GM21528 (cell line): ENCODE measurements around the gene HTT-AS.
A peak's percentile ranks its signal among the peaks of the same experiment; 100 is the strongest.

Experiments
- ATAC-seq: cut with Tn5 transposase; IDR thresholded peaks from one replicate; pipeline ENCODE4 v1.9.1; 2021; ENCODE audit warnings: mild to moderate bottlenecking, moderate library complexity; ENCODE audit not compliant: unreplicated experiment, low FRiP score

Gene HTT-AS

GRCh38 chr4:3091464-3091863, 17.1 kb upstream of the HTT-AS start:
- no peak for ATAC-seq

GRCh38 chr4:3087115-3087797, 12.9 kb upstream of the HTT-AS start:
- ATAC-seq = no peak

DNA sequence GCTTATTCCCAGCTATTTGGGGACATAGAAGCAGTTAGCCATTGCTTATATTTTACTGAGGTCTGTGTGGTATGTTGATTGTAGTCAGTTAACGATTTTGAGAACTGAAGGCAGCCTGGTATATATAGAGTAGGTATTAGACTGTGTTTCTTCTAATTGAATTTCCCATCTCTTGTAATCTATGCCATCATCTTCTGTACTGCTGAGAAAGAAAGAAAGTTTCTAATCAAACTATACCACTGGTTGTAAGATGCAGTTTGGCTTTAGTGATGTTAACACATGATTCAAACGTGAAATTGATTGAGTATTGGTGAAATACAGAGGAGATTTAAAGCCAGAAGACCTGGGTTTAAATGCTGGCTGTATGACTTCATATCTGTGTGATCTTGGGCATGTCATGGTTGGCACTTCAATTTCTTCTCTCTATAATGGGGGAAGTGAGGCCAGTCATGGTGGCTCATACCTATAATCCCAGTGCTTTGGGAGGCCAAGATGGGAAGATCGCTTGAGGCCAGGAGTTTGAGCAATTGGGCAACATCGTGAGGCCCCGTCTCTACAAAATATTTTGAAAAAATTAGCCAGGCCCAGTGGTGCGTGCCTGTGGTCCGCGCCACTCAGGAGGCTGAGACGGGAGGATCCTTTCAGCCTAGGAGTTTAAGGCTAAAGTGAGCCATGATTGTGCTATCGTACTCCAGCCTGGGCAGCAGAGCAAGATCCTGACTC, 11.8 kb upstream of the HTT-AS start:
- ATAC-seq = no peak

DNA sequence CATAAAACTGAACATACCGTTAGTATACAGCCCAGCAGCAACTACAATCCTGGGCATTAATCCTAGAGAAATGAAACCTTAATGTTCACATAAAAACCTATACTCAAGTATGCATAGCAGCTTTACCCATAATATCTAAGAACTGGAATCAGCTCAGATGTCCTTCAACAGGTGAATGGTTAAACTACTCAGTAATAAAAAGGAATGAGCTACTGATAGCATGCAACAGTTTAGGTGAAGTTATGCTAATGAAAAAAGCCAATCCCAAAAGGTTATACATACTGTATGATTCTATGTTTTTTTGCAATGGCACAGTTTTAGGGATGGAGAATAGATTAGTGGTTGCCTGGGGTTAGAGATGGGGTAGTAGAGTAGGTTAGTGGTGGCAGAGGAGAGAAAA, 9.4 kb upstream of the HTT-AS start:
- no peak for ATAC-seq

DNA sequence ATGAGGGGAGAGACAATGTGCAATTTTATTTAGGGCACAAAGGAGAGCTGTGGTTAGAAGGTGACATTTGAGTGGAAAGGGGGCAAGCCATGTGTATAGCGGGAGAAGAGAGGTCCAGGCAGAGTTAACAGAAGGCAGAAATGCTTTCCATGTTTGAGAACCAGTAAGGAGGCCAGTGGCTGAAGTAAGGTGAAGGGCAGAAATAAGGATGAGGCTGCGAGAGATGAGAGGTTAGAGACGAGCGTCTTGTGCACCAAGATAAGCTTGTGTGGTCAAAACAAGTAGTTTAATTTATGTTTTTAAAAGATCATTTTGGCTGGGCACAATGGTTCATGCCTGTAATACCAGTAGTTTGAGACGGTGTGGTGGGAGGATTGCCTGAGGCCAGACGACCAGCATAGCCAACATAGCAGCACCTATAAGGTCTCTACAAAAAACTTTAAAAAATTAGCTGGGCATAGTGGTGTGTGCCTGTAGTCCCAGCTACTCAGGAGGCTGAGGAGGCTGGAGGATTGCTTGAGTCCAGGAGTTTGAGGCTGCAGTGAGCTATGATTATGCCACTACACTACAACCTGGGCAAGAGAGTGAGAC, 8.7 kb upstream of the HTT-AS start:
- ATAC-seq = no peak

GRCh38 chr4:3079694-3080123, 5.4 kb upstream of the HTT-AS start:
- ATAC-seq = no peak

- peak; percentile 33 for ATAC-seq
Measured at GRCh38 chr4:3077796-3078195, 3.5 kb upstream of the HTT-AS start.

GRCh38 chr4:3075652-3075981, 1.3 kb upstream of the HTT-AS start:
- ATAC-seq = no peak

DNA sequence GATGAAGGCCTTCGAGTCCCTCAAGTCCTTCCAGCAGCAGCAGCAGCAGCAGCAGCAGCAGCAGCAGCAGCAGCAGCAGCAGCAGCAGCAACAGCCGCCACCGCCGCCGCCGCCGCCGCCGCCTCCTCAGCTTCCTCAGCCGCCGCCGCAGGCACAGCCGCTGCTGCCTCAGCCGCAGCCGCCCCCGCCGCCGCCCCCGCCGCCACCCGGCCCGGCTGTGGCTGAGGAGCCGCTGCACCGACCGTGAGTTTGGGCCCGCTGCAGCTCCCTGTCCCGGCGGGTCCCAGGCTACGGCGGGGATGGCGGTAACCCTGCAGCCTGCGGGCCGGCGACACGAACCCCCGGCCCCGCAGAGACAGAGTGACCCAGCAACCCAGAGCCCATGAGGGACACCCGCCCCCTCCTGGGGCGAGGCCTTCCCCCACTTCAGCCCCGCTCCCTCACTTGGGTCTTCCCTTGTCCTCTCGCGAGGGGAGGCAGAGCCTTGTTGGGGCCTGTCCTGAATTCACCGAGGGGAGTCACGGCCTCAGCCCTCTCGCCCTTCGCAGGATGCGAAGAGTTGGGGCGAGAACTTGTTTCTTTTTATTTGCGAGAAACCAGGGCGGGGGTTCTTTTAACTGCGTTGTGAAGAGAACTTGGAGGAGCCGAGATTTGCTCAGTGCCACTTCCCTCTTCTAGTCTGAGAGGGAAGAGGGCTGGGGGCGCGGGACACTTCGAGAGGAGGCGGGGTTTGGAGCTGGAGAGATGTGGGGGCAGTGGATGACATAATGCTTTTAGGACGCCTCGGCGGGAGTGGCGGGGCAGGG, 711 bp upstream of the HTT-AS start:
- peak; percentile 14 for ATAC-seq

- ATAC-seq = peak; percentile 21
Measured at GRCh38 chr4:3073158-3074077, 920 bp downstream of the HTT-AS start.

DNA sequence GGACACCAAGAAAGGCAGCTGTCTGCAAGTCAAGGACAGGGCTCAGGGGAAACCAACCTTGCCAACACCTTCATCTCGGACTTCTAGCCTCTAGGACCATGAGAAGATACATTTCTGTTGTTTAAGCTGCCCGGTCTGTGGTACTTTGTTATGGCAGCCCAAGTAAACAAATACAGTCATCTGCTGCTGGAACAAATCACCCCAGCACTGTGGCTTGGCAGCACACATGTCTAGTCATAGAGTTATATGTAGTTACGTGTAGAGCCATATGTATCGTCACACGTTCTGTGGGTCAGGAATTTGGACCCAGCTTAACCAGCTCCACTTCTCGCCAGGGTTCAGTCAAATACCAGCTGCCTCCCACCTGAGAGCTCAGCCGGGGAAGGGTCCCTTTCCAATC, 2.5 kb downstream of the HTT-AS start:
- ATAC-seq = no peak

GRCh38 chr4:3070709-3071500, 3.4 kb downstream of the HTT-AS start:
- no peak for ATAC-seq

GRCh38 chr4:3069661-3070199, 4.6 kb downstream of the HTT-AS start:
- ATAC-seq = no peak

GRCh38 chr4:3067473-3068001, 6.8 kb downstream of the HTT-AS start:
- no peak for ATAC-seq

- no peak for ATAC-seq
Measured at GRCh38 chr4:3066836-3067400, 7.4 kb downstream of the HTT-AS start.

GRCh38 chr4:3065551-3065950, 8.8 kb downstream of the HTT-AS start:
- ATAC-seq = no peak

GRCh38 chr4:3062471-3062870, 11.9 kb downstream of the HTT-AS start:
- no peak for ATAC-seq

- no peak for ATAC-seq
Measured at GRCh38 chr4:3060946-3061345, 13.4 kb downstream of the HTT-AS start.
